IPS-20b (cell line): ENCODE data around the gene SCYL1.

Experiments
- H3K27ac ChIP-seq: one replicate; pipeline ENCODE4 v1.5.1; 2013; ENCODE audit warnings: low read length
- H3K27me3 ChIP-seq: 2 replicates; pipeline ENCODE4 v1.6.1; 2013; ENCODE audit warnings: mild to moderate bottlenecking, low read length, inconsistent platforms; ENCODE audit not compliant: insufficient read depth
- H3K36me3 ChIP-seq: 2 replicates; pipeline ENCODE4 v1.6.1; 2013; ENCODE audit warnings: low read depth, mild to moderate bottlenecking, inconsistent platforms, low read length, moderate library complexity; ENCODE audit not compliant: insufficient read depth
- H3K4me1 ChIP-seq: 2 replicates; pipeline ENCODE4 v1.6.1; 2013; ENCODE audit warnings: mild to moderate bottlenecking, control low read depth, inconsistent platforms, low read length, moderate library complexity; ENCODE audit not compliant: insufficient read depth
- H3K4me3 ChIP-seq: 2 replicates; pipeline ENCODE4 v1.5.1; 2013; ENCODE audit warnings: mild to moderate bottlenecking, low read length, inconsistent platforms
- H3K9ac ChIP-seq: 2 replicates; pipeline ENCODE4 v1.6.1; 2013; ENCODE audit warnings: low read depth, mild to moderate bottlenecking, inconsistent platforms, low read length, moderate library complexity
- H3K9me3 ChIP-seq: 2 replicates; pipeline ENCODE4 v1.6.1; 2013; ENCODE audit warnings: mild to moderate bottlenecking, low read depth, low read length, inconsistent platforms; ENCODE audit not compliant: insufficient read depth

Gene SCYL1

DNA sequence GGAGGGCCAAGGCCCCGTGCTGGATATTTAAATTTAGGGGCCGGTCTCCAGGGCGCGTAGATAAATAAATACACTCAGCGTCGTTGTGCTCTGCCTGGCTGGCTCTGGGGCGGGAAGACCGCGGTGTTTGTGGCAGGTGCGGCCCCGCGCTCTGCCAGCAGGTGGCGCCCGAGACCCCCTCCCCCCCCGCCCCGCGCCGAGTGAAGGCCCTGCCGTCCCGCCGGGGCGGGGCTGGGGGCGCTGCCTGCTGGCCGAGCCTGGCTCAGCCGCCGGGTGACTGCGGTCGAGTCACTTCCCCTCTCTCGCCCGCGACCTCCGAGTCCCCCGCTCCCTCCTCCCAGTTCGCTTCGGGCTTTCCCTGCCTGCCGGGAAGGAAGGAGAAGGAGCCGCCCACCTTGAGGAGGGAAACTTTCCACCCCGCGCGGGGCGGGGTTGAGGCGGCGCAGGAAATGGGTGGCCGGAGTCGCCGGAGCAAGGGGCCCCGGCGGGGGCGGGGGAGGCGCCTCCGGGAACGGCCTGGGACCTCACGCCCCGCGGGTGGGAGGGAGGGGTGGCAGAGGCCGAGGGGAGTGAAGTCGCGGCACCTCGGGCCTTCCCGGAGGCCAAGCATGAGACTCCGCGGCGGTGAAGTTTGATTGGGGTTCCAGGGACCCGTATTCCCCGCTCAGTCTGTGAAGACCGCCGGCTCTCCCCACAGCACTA is 49.4 kb downstream of the SCYL1 start:
- H3K36me3 ChIP-seq: no peaks in the 10 kb centered on the region
- H3K27ac ChIP-seq: no peak overlapping the region
- peaks cover 15% of the 10 kb centered on the region for H3K4me1 ChIP-seq
- no peak overlapping the region for H3K9ac ChIP-seq
- peaks cover 56% of the 10 kb centered on the region for H3K27me3 ChIP-seq
- H3K9me3 ChIP-seq: no peaks in the 10 kb centered on the region
- peak overlapping the region; percentile 64 for H3K4me3 ChIP-seq

GRCh38 chr11:65574811-65575567 is 50.1 kb downstream of the SCYL1 start:
- H3K27me3 ChIP-seq: peaks cover 56% of the 10 kb centered on the region

DNA sequence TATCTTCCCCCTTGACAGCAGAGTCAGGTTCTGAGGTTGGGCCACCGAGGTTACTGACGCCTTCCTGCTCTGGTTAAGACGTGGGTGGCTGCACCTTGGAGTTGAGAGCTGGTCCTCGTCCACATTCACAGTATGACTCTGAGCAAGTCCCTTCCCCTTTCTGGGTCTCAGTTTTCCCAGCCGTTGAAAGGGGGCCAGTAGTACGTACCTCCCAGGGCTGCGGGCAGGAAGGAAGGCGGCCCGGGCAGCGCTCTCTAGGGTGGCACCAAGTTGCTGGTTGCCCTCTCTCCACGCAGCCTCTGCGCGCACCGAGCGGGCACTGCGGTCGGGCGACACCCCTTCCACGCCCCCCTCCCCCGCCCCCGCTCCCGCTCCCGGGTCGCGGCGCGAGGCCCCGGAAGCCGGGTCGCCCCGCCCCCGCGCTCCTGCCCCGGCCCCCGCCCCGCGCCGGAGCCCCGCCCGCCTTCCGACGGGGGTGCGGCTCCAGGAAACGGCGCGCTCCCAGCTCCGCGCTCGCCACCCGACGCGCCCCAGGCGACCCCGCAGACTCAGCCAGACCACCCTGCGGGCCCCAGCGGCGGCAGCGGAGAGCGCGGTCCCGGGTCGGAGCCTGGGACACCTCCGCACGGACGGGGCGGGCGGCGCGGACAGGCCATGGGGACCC is 50.8 kb downstream of the SCYL1 start, which contains the start of gene EHBP1L1:
Gene EHBP1L1 (plus strand): TSS at position 486 of the 664 bp plus-strand sequence. CDS start 250 bp downstream, outside the sequence.
- Histone ChIP-seq H3K4me1 (peaks cover 14% of the 10 kb centered on the region), H3K9ac (no peak within 1 kb of the TSS), H3K36me3 (no peaks in the 10 kb centered on the region), H3K27ac (no peak within 1 kb of the TSS), H3K9me3 (no peaks in the 10 kb centered on the region), H3K4me3 (peak within 1 kb of the TSS; percentile 64), H3K27me3 (peaks cover 56% of the 10 kb centered on the region)

More at GRCh38 chr11:65574811-65575567, 50.1 kb downstream of the SCYL1 start:
- Histone ChIP-seq H3K4me1 (peaks cover 14% of the 10 kb centered on the region), H3K27ac (no peak overlapping the region), H3K9me3 (no peaks in the 10 kb centered on the region), H3K9ac (no peak overlapping the region), H3K4me3 (peak overlapping the region; percentile 64), H3K36me3 (no peaks in the 10 kb centered on the region)

DNA sequence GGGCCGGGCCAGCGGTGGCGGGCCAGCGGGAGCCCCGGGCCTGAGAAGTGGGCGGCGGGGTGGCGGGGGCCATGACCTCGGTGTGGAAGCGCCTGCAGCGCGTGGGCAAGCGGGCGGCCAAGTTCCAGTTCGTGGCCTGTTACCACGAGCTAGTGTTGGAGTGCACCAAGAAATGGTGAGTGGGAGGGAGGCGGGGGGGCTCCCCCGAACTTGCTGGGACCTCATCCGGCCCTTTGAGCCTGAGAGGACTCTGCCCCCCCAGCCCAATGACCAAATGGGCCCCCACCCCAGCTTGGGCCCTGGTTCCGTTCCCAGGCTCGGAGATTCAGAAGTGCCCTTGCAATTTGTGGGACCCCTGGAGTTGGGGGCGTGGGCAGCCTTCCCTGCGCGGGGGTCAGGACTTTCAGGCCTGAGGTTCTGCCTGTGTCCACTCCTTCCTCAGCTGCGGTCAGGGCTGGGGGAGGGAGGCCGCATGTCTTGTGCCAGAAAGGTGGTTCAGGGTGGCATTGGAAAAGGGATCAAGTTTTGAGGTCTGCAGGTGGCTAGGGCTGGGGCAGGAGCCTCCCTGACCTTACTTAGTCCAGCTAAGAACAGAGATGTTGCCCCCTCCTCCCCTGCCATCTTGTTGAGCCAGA is 51.5 kb downstream of the SCYL1 start:
- no peaks in the 10 kb centered on the region for H3K36me3 ChIP-seq
- no peak overlapping the region for H3K9ac ChIP-seq
- H3K4me1 ChIP-seq: peaks cover 10% of the 10 kb centered on the region; the same call in 1 of the 2 replicates
- H3K9me3 ChIP-seq: no peaks in the 10 kb centered on the region
- no peak overlapping the region for H3K27ac ChIP-seq
- peak overlapping the region; percentile 46; the same call in 1 of the 2 replicates for H3K4me3 ChIP-seq
- peaks cover 56% of the 10 kb centered on the region for H3K27me3 ChIP-seq

GRCh38 chr11:65576867-65577755 is 52.2 kb downstream of the SCYL1 start:
- peaks cover 57% of the 10 kb centered on the region for H3K27me3 ChIP-seq
- no peak overlapping the region for H3K27ac ChIP-seq
- H3K9ac ChIP-seq: no peak overlapping the region
- H3K4me1 ChIP-seq: peaks cover 7% of the 10 kb centered on the region; the same call in 1 of the 2 replicates
- H3K4me3 ChIP-seq: no peak overlapping the region; the same call in 1 of the 2 replicates
- H3K36me3 ChIP-seq: no peaks in the 10 kb centered on the region
- no peaks in the 10 kb centered on the region for H3K9me3 ChIP-seq

DNA sequence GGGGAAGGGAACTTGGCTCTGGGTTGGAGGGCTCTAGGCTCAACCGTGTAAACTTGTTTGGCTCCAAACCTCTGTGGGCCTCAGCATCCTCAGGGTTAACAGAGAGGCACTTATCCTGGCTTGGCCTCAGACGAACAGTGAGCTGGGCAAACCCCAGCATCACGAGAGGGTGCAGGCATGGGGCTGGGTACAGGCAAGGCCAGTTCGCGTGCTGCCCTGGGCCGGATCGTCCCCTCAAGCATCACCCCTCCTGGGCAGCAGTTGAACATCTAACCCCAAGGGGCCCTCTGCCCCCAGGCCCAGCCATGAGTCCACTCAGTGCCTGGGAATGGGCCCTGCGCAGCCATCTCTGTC is 52.9 kb downstream of the SCYL1 start:
- H3K9ac ChIP-seq: no peak overlapping the region
- peaks cover 64% of the 10 kb centered on the region for H3K27me3 ChIP-seq
- no peaks in the 10 kb centered on the region for H3K9me3 ChIP-seq
- no peak overlapping the region for H3K4me3 ChIP-seq
- peaks cover 7% of the 10 kb centered on the region; the same call in 1 of the 2 replicates for H3K4me1 ChIP-seq
- H3K27ac ChIP-seq: no peak overlapping the region
- H3K36me3 ChIP-seq: no peaks in the 10 kb centered on the region

- no peak overlapping the region for H3K4me3 ChIP-seq
- H3K36me3 ChIP-seq: no peaks in the 10 kb centered on the region
- no peaks in the 10 kb centered on the region for H3K9me3 ChIP-seq
- H3K27ac ChIP-seq: no peak overlapping the region
- peaks cover 64% of the 10 kb centered on the region for H3K27me3 ChIP-seq
- H3K4me1 ChIP-seq: peaks cover 7% of the 10 kb centered on the region; the same call in 1 of the 2 replicates
- no peak overlapping the region for H3K9ac ChIP-seq
Measured at GRCh38 chr11:65578134-65578533, 53.3 kb downstream of the SCYL1 start.

- no peaks in the 10 kb centered on the region for H3K9me3 ChIP-seq
- no peaks in the 10 kb centered on the region for H3K36me3 ChIP-seq
- no peak overlapping the region for H3K9ac ChIP-seq
- no peak overlapping the region for H3K4me3 ChIP-seq
- H3K27me3 ChIP-seq: peaks cover 64% of the 10 kb centered on the region
- peaks cover 5% of the 10 kb centered on the region; the same call in 1 of the 2 replicates for H3K4me1 ChIP-seq
- no peak overlapping the region for H3K27ac ChIP-seq
Measured at GRCh38 chr11:65578667-65579066, 53.8 kb downstream of the SCYL1 start.

GRCh38 chr11:65579291-65579690 is 54.4 kb downstream of the SCYL1 start:
- Histone ChIP-seq H3K36me3 (no peaks in the 10 kb centered on the region), H3K9me3 (no peaks in the 10 kb centered on the region), H3K9ac (no peak overlapping the region), H3K4me1 (peaks cover 3% of the 10 kb centered on the region; the same call in 1 of the 2 replicates), H3K4me3 (no peak overlapping the region), H3K27me3 (peaks cover 66% of the 10 kb centered on the region), H3K27ac (no peak overlapping the region)

DNA sequence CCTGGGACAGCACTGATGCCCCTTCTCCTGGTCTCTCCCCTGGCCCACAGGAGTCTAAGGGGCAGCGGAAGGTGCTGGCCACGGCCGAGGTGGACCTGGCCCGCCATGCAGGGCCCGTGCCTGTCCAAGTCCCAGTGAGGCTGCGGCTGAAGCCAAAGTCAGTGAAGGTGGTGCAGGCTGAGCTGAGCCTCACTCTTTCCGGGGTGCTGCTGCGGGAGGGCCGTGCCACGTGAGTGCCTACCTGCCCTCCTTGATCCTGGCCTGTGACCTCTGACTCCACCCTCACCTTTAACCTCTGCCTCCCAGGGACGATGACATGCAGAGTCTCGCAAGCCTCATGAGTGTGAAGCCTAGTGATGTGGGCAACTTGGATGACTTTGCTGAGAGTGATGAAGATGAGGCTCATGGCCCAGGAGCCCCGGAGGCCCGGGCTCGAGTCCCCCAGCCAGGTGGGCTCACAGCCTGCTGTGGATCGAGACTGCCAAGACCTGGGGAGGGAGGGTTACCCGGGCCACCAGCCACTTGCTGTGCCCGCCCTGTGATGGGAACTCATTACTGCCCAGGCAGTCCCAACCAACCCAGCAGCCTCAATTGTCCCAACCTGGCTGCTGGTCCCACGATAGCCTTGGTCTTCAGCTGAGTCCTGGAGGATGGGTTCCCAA is 55.3 kb downstream of the SCYL1 start:
- Histone ChIP-seq H3K9ac (no peak overlapping the region), H3K4me1 (no peaks in the 10 kb centered on the region), H3K36me3 (no peaks in the 10 kb centered on the region), H3K4me3 (no peak overlapping the region), H3K9me3 (no peaks in the 10 kb centered on the region), H3K27me3 (peaks cover 65% of the 10 kb centered on the region), H3K27ac (no peak overlapping the region)
